Measurements from ENCODE around the gene ITPK1. TPM values are rescaled to one million over a fixed set of nuclear protein-coding genes. Genes with fewer than 3 reads are reported as not detected.

ITPK1 gene
- total RNA-seq, 1 experiment from 2014 or later: 69.6 TPM

DNA sequence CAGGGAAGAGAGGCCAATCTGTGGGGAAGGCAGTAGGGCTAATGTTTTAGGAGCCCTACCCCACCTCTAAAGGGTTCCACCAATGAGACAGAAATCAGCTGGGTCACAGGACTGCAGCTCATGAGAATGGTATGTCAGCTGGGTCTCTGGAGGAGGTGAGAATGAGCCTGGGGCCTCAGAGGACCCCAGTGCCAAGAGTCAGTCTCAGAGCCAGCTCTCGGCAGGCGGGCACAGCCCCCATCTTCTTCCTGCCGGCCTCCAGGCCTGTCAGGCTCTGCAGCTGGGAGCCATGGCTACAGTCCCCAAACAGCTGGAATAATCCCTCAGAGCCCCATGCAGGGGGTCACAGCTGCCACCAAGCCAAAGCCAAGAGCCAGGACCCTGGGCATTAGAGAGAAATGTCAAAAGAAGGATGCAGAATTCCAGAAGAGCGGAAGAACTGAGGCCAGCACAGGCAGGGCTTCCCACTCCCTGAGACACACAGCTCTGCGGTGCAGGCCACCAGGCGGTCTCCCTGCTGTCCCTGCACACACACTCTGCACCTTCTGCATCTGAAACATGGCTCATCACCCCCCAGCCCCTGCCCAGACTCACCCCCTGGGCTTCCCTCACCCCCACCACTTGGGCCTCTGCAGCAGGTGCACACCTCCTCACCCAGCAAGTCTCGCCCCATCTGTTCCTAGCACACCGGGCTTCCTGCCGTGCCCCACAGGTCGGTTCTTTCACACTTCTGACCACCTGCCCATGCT lies 26.0 kb downstream of the ITPK1 start:
- peak; percentile 67 to 78 for DNase-seq
- H3K27ac ChIP-seq: 0 out of 2 replicates have a peak overlapping the region, but pooled peaks have one; percentile 7
- H3K4me1 ChIP-seq: peaks cover 33% of the 10 kb centered on the region

DNA sequence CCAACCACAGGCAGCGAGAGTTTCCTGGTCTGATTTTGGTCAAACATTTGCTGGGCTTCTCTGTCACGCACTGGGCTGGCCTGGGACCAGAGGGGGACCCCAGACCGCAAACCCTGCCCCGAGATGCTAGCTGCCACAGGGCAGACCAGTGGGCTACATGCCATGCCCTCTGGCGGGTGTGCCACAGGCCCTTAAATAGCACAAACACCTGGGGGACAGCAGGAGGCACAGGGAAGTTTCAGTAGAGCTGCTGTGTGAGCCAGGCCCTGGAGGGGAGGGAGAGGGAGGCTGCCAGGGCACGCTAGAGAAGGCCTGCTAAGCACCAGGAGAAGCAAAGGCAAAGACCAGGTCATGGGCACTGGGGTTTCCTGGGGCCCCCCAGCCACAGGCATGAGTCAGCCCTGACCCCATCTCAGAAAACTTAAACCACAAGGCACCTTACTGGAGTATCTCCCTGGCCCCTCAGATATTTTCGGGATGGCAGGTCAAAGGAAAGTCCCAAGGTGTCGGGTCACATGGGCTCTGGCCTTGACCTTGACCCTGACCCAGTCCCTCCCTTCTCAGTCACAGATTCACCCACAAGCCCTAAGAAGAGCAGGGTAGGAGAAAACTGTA lies 29.2 kb downstream of the ITPK1 start:
- no peaks in the 10 kb centered on the region for H3K27me3 ChIP-seq
- no peak for DNase-seq
- peaks cover 40% of the 10 kb centered on the region for H3K4me1 ChIP-seq
- no peaks in the 10 kb centered on the region for H3K36me3 ChIP-seq
- H3K4me3 ChIP-seq: no peak overlapping the region
- no peaks in the 10 kb centered on the region for H3K9me3 ChIP-seq (replicated peaks)
- no peak overlapping the region for H3K27ac ChIP-seq

More for the DNA sequence above, 26.0 kb downstream of the ITPK1 start:
- Histone ChIP-seq H3K4me3 (no peak overlapping the region), H3K36me3 (no peaks in the 10 kb centered on the region), H3K27me3 (no peaks in the 10 kb centered on the region), H3K9me3 (replicated peaks) (no peaks in the 10 kb centered on the region)

DNA sequence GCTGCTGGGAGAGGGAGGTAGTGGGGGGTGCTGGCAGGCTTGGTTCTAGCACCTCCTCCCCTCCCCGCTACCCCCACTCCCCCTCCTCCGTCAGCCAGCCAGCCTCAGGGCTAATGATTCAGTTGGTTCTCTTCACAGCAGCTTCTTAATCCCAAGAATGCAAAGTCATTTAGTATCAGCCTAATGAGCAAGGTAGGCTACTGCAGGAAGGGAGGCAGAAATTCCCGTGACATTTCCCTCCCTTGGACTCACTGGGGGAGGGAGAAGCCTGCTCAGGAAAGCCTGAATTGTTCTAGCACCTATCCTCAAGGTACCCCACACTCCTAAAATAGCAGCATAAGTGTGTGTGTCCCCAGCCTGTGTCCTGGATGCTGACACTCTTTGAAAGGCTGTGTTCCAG lies 29.8 kb downstream of the ITPK1 start:
- Histone ChIP-seq H3K27ac (no peak overlapping the region), H3K4me1 (peaks cover 36% of the 10 kb centered on the region), H3K4me3 (no peak overlapping the region), H3K9me3 (replicated peaks) (no peaks in the 10 kb centered on the region), H3K36me3 (0 out of 2 replicates have a peak, but pooled peaks cover 2% of the 10 kb centered on the region), H3K27me3 (no peaks in the 10 kb centered on the region)
- DNase-seq: no peak

DNA sequence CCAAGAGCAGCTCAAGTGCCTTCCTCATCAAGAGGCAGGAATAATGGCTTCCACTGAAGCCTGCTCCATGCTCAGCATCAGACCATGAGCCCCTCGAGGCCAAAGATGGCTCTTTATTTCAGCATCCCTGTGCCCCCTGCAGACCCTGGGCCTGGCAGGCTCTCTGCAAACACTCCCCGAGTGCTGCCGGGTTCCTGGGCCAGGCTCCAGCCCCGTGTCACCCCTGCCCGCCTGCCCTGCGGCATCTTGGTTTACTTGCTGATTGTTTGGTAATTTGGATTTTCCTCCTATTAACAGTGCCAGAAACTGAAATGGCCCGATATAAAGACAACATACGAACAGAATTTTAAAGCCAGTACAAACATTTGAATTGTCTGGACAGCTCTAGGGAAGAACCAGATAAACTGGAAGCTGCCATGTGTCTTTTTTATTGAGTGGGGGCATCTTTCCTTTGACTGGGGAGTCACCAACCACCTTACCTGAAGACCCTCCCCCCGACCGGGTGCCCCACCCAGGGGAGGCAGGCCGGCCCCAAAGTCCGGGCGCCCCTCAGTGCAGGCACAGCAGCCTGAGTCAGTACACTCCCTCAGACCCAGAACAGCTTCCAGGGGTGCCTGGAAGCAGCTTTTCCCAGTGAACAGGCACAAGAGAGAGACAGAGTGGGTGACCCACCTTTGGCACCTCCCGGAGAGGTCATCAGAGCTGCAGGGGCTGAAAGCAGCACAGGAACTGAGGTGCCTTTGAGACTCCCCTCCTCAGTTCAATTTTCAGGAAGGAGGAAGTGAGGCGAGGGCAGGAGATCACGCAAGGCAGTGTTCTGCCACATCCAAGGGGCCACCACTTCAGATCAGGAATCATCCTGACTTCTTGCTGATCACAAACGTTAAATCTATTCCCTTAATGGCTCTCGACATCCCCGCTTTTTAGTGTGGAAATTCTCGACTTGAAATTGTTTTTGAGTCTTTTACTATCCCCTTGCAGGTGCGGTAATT lies 30.6 kb downstream of the ITPK1 start:
- no peaks in the 10 kb centered on the region for H3K27me3 ChIP-seq
- H3K27ac ChIP-seq: no peak overlapping the region
- peaks cover 28% of the 10 kb centered on the region for H3K4me1 ChIP-seq
- no peaks in the 10 kb centered on the region for H3K9me3 ChIP-seq (replicated peaks)
- no peak overlapping the region for H3K4me3 ChIP-seq
- 0 out of 2 replicates have a peak, but pooled peaks cover 2% of the 10 kb centered on the region for H3K36me3 ChIP-seq
- DNase-seq: no peak

DNA sequence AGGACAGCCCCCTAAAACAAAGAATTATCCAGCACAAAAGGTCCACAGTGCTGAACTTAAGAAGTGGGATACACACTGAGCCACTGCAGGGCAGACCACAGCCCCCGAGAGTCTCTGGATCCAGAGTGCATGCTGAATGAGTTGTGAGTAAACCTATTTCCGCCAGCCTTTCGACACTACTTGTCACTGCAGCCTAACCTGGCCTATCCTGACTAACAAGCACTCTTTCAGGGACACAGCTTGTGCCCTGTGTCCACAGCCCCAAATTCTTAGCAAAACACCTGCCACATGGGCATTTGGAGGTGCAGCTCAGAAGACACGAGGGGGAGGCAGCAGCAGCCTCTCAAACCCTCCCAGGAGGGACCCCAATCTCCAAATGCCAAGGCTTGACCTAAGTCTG lies 31.3 kb downstream of the ITPK1 start:
- Histone ChIP-seq H3K36me3 (peaks cover 5% of the 10 kb centered on the region; the same call in 1 of the 2 replicates), H3K27ac (no peak overlapping the region), H3K4me1 (peaks cover 21% of the 10 kb centered on the region), H3K9me3 (replicated peaks) (no peaks in the 10 kb centered on the region), H3K4me3 (no peak overlapping the region), H3K27me3 (no peaks in the 10 kb centered on the region)
- no peak for DNase-seq

DNA sequence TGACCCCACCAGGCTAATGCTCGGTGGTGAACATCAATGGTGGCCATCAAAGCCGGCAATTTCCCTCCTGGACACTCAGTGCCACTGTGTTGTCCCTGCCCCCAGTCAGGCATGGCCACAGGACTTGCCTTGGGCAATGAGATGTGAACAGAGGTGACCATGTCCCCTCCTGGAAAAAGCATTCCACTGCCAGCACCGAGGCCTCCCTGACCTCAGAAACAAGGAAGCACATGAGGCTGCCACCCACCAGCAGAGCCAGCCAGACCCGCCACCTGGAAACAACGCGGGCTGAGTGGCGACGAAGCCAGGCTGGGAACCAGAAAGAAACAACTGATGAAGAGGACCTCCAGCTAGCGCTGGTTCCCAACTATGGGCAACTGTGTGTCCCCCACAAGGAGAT lies 31.8 kb downstream of the ITPK1 start:
- H3K9me3 ChIP-seq (replicated peaks): no peaks in the 10 kb centered on the region
- DNase-seq: no peak
- H3K27me3 ChIP-seq: no peaks in the 10 kb centered on the region
- H3K4me3 ChIP-seq: no peak overlapping the region
- H3K4me1 ChIP-seq: peaks cover 16% of the 10 kb centered on the region
- H3K27ac ChIP-seq: no peak overlapping the region
- peaks cover 5% of the 10 kb centered on the region; the same call in 1 of the 2 replicates for H3K36me3 ChIP-seq

DNA sequence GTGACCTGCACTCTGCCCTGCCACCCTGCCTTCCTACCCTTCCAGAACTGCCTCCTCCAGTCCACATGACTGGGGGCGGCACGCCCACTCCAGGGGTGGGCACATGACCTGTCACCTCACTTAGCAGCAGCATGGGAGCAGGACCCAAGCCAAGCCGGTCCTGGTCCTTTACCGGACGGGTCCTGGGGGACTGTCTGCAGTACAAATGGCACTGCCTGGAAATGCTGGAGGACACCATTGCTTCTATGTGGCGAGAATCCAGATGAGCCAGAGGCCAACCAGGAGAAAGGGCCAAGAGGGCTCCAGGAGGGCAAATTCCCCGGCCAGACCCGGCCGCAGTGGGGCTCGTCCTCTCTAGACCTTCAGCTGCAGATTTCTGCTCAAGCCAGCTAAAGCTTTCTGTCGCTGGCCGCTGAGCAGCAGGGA lies 33.1 kb downstream of the ITPK1 start:
- Histone ChIP-seq H3K4me1 (peaks cover 14% of the 10 kb centered on the region; the same call in 1 of the 2 replicates), H3K9me3 (replicated peaks) (no peaks in the 10 kb centered on the region), H3K4me3 (no peak overlapping the region), H3K27me3 (no peaks in the 10 kb centered on the region), H3K36me3 (peaks cover 5% of the 10 kb centered on the region; the same call in 1 of the 2 replicates), H3K27ac (no peak overlapping the region)
- no peak for DNase-seq

DNA sequence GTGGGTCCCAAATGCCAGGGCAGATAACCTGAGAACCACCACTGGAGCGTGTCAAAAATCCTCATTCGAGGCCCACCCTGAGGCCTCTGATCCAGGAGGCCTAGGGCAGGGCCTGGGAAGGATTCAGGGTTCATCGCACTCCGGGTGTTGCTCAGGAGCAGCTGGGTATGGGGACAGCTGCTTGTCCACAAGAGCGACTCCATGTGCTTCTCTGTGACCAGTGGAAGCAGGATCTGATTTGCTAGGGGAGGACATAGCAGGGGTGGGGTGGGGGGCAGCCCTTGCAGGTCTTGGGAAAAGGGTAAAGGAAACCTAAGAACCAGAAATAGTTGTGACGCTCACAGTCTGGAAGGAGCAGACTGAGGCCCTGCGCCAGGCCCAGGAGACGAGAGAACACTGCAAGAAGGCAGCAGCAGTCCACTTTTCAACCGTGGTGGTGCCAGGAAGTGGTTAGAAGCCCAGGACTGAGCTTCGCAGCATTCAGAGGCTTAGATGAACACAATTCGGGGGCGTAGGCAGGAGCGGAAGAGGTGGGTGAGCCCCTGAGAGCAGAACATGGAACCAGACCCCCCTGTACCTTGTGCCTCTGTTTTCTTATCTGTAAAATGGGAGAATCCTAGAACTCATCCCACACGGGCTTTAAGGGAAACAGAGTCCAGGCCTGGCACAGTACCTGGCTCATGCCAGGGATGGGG lies 33.7 kb downstream of the ITPK1 start:
- peak; percentile 68 to 75 for DNase-seq
- Histone ChIP-seq H3K4me1 (peaks cover 14% of the 10 kb centered on the region; the same call in 1 of the 2 replicates), H3K9me3 (replicated peaks) (no peaks in the 10 kb centered on the region), H3K27ac (peak overlapping the region; percentile 52), H3K4me3 (no peak overlapping the region), H3K27me3 (no peaks in the 10 kb centered on the region), H3K36me3 (peaks cover 5% of the 10 kb centered on the region; the same call in 1 of the 2 replicates)

DNA sequence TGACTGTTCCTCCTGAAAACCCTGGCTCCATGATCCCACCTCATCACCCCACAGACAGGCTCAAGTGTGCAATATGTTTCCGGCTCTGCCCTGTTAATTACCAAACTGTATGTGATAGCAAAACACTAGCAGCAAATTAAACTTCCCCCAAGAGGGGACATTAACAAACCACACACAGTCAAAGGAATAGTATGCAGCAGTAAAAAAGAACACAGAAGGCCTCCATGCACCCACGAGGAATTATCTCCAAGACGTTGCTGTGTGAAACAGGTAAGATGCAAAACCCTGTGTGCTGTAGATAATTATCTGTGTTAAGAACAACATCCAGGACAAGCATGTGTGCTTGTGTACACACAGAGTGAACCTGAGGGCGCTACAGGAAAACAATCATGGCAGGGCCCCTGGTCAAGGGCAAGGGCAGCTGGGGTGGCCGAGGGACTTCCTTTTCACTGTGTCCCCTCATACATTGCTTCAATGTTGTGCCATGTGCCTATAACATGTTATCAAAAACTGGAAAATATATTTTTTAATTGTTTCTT lies 35.8 kb downstream of the ITPK1 start:
- Histone ChIP-seq H3K4me3 (no peak overlapping the region), H3K9me3 (replicated peaks) (no peaks in the 10 kb centered on the region), H3K4me1 (peaks cover 9% of the 10 kb centered on the region; the same call in 1 of the 2 replicates), H3K27ac (no peak overlapping the region), H3K27me3 (no peaks in the 10 kb centered on the region), H3K36me3 (peaks cover 5% of the 10 kb centered on the region; the same call in 1 of the 2 replicates)
- no peak for DNase-seq

DNA sequence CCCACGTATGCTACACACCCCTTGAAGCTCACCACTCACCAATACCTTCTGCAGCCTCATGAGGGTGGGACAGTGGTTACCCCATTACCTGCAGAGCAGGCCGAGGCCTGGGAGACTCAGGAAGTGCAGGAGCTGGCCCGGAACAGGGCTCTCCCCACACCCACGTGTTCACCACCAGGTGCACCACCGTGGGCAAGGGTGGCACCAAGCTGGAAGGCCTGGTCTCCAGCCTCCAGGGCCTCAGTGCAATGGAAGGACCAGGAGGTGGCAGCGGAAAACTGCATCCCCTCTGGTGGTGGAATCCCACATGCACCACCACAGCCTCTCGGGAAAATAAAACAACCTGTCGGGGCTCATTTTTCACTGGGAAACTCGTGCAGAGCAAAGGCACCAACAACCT lies 36.4 kb downstream of the ITPK1 start:
- H3K4me3 ChIP-seq: no peak overlapping the region
- peaks cover 9% of the 10 kb centered on the region; the same call in 1 of the 2 replicates for H3K4me1 ChIP-seq
- DNase-seq: no peak
- no peaks in the 10 kb centered on the region for H3K9me3 ChIP-seq (replicated peaks)
- peaks cover 5% of the 10 kb centered on the region; the same call in 1 of the 2 replicates for H3K36me3 ChIP-seq
- H3K27me3 ChIP-seq: no peaks in the 10 kb centered on the region
- no peak overlapping the region for H3K27ac ChIP-seq

DNA sequence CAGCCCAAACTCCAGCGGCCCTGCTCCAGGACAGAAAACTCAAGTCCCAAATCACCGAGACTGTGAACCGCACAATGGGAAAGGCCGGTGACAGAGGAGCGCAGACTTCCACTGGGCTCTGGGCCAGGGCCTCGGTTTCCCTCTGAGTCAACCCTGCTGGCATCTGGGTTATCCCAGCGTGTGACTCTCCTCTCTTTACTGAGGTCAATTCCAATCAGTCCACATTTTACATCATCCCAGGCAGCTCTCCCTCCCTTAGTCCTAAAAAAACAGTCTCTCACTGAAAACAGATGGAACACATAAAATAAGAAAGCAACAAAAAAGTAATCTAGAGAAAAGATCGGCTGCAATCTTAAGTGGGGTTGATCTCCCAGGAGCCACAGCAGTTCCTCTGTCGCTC lies 36.9 kb downstream of the ITPK1 start:
- no peak overlapping the region for H3K4me3 ChIP-seq
- peaks cover 9% of the 10 kb centered on the region; the same call in 1 of the 2 replicates for H3K4me1 ChIP-seq
- H3K9me3 ChIP-seq (replicated peaks): no peaks in the 10 kb centered on the region
- H3K27me3 ChIP-seq: no peaks in the 10 kb centered on the region
- peaks cover 5% of the 10 kb centered on the region; the same call in 1 of the 2 replicates for H3K36me3 ChIP-seq
- H3K27ac ChIP-seq: no peak overlapping the region
- DNase-seq: no peak

DNA sequence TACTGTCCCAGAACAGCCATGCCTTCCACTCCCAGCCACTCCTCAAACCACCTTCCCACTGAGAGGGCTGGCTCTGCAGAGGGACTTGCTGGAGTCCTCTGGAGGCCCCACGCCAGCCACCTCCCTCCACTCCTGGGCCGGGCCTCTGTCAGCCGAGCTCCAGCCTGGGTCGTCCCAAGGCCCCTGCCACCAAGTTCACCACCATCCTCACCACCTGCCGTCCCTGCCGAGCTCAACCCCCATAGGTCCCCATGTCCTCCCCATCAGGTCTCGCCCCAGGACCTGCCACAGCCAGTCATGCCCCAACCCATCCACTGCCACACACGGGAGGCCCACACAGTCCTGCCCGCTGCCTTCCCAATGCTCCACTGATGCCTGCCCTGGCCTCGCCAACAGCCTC lies 39.0 kb downstream of the ITPK1 start:
- Histone ChIP-seq H3K27me3 (no peaks in the 10 kb centered on the region), H3K9me3 (replicated peaks) (no peaks in the 10 kb centered on the region), H3K4me3 (no peak overlapping the region), H3K36me3 (peaks cover 5% of the 10 kb centered on the region; the same call in 1 of the 2 replicates), H3K4me1 (peaks cover 4% of the 10 kb centered on the region; the same call in 1 of the 2 replicates), H3K27ac (no peak overlapping the region)
- no peak for DNase-seq

DNA sequence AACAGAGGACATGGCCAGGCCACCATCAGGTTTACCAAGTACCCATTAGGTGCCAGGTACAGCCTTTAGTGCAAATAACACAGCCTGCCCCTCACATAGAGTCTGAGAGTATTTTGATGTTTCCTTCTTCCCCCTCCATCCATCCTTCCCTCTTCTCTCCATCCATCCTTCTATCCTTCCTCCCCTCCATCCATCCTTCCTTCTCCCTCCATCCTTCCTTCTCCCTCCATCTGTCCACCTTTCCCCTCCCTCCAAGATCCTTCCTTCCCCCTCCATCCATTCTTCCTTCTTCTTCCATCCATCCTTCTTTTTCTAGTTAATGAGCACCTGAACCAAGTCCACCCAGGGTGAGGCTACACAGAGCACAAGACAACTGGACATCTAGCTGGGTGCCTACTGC lies 39.8 kb downstream of the ITPK1 start:
- DNase-seq: no peak
- Histone ChIP-seq H3K4me3 (no peak overlapping the region), H3K27me3 (no peaks in the 10 kb centered on the region), H3K4me1 (no peaks in the 10 kb centered on the region), H3K36me3 (peaks cover 3% of the 10 kb centered on the region; the same call in 1 of the 2 replicates), H3K9me3 (replicated peaks) (no peaks in the 10 kb centered on the region), H3K27ac (no peak overlapping the region)
